Upper lobe of left lung (tissue), 4 donors: ENCODE data around the gene DRGX.

Source experiments
- CTCF ChIP-seq, 6 experiments: fragments of 450-650 bp in 4 of 6; fragments of 200-600 bp in 2 of 6; sonication (generic) in 2 of 6; IDR thresholded peaks; one replicate each; pipeline ENCODE4 v1.5.1; 2016 to 2019; ENCODE audit warnings: antibody characterized with exemption in 6 of 6
- POLR2AphosphoS5 ChIP-seq, 2 donors: sonication (generic); formaldehyde crosslinking; IDR thresholded peaks; one replicate each; pipeline ENCODE4 v1.5.1; 2017; ENCODE audit warnings: antibody characterized with exemption in 2 of 2

GRCh38 chr10:49407552-49408137 lies 11.8 kb upstream of the DRGX start:
- TF ChIP-seq POLR2AphosphoS5 (IDR thresholded peaks at IDR 0.05) (no peak), CTCF (IDR thresholded peaks at IDR 0.05) (peak; percentile 67 to 83 (median 78))
